ENCODE measurements around the gene HDDC3.
A peak's percentile ranks its signal among the peaks of the same experiment; 100 is the strongest.

HDDC3 gene, protein sequence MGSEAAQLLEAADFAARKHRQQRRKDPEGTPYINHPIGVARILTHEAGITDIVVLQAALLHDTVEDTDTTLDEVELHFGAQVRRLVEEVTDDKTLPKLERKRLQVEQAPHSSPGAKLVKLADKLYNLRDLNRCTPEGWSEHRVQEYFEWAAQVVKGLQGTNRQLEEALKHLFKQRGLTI

DNA sequence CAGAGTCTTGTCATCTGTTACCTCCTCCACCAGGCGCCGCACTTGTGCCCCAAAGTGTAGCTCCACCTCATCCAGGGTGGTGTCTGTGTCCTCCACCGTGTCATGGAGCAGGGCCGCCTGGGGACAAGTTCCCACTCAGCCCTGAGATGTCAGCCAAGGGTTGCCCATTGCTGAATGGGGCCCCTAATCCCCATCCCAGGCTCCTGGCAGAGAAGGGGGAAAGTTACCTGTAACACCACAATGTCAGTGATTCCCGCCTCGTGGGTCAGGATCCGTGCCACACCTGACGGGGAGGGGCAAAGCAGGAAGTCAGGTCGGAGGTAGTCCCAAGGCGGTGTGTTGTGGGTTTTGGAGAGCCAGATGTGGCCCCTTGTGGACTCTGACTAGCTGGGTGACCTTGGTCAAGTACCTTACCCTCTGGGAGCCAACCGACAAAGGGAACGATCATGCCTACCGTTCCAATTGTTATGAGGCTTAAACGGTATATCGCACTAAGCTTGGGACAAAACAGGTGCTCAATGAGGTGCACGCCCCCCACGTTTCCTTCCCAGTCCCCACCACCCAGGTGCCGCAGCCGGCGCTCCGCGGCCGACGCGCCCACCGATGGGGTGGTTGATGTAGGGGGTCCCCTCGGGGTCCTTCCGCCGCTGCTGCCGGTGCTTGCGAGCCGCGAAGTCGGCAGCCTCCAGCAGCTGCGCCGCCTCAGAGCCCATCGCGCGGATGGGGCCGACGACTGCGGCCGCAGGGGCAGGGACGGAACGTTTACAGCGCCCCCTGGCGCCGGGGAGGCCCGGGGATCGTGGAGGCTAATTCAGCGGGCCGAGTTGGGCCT lies at the start of gene HDDC3:
Gene HDDC3, minus strand, starts transcription at position 722 of the 832 bp plus-strand sequence. Its CDS starts 9 bp downstream, at position 713.
- peak; percentile 86 for DNase-seq (ENCODE audit: low spot score)

DNA sequence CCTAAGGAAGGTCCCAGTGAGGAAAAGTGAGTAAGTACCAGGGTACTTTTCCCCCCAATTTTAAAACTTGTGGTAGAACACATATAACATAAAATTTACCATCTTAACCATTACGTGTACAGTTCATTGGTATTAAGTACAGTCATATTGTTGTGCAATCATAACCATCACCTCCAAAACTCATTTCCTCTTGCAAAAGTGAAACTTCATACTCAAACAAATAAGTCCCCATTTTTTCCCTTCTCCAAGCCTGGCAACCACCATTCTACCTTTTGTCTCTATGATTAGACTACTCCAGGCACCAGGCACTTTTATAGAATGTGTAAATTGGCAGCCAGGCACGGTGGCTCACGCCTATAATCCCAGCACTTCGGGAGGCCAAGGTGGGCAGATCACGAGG lies 49.8 kb upstream of the HDDC3 start:
- DNase-seq (ENCODE audit: low spot score): no peak

DNA sequence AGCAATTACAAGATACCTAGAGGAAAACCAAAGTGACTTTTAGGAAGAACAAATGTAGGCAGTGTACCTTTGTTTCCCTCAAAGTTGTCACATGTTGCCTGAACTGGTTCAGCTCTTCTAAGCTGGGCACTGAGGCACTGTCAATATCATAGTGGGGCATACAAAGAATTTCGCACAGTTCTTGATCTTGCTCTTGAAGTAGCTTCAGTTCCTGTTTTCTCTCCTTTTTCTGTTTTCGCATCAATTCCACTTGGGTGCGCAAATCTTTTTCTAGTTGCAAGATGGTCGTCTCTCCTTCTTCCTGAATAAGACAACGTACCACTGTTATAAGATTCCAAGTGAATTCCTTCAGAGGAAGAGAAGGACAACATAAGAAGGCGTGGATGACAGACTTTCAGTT lies 49.3 kb upstream of the HDDC3 start:
- no peak for DNase-seq (ENCODE audit: low spot score)

DNA sequence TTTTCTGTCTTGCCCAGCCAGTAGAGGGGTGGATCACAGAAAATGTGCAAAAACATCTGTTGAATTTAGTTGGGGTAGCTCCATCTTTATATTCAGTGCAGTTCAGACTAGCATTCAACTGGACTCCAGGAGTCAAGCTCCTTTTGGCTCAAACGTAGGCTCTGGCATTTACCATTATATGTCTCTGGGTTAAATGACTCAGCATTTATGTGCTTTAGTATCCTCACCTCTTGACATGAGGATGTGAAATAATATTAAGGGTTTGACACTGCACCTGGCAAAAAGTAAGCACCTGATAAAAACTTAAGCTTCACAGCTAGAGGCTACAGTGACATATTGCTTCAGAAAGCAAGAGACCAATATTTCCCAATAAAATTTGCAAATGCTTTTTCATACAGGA lies 47.2 kb upstream of the HDDC3 start:
- no peak for DNase-seq (ENCODE audit: low spot score)

DNA sequence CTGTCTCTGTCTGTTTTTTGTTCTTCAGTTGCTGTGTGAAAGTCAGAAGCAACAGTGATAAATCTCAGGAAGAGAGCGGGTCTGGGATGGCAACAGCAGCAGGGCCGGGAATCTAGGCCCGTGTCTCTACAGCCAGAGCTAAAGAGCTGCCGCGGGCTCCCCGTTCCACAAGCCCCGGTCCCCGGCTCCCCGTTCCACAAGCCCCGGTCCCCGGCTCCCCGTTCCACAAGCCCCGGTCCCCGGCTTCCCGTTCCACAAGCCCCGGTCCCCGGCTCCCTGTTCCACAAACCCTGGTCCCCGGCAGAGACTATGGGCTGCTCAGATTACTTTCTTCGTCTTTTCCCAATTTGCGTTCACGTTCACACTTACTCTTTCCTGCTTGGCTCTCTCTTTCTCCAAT lies 41.9 kb upstream of the HDDC3 start:
- no peak for DNase-seq (ENCODE audit: low spot score)

DNA sequence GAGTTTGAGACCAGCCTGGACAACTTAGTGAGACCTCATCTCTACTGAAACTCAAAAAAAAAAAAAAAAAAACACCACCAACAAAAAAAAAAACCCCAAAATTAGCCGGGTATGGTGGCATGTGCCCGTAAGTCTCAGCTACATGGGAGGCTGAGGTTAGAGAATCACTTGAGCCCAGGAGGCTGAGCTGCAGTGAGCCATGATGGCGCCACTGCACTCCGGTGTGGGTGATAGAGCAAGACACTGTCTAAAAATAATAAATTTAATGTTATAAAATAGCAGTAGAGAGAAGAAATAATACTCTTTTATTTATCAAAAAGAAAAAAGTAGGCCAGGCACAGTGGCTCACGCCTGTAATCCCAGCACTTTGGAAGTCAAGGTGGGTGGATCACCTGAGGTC lies 39.8 kb upstream of the HDDC3 start:
- no peak for DNase-seq (ENCODE audit: low spot score)

DNA sequence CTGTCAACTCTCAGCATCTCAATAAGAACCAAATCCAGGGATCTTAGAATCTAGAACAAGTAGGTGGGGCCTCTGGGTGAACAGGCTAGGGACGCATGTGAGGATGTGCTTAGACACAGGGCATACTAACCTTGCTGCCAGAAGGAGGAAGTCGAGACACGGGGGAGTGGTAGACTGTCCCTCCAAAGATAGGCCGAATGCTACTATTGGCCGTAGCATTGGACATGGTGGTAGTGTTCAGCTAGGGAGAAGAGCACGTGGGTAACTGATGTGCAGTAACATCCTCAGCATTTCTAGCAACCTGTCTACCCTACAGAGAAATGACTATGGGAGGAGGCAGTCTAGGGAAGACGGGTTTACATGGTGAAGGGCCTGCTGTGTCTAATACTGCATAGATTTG lies 37.9 kb upstream of the HDDC3 start:
- no peak for DNase-seq (ENCODE audit: low spot score)

DNA sequence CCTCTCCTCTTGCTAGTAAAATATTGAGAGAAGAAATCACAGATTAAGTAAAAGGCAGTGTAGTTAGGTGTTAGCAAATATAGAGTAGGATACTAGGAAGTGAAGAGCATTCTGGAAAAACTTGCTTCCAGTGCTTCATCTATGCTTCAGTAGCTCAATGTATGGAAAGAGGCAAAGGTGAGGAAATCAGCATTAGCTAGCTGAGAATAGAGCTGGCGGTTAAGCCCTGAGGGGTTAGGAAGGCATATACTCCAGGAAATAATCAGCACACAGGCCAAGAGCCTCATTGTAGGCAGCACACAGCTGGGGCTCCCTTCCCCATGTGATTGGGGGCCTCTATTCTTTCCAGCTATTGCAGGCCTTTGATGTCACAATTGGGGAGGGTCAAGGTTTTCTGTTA lies 36.1 kb upstream of the HDDC3 start:
- DNase-seq (ENCODE audit: low spot score): no peak

DNA sequence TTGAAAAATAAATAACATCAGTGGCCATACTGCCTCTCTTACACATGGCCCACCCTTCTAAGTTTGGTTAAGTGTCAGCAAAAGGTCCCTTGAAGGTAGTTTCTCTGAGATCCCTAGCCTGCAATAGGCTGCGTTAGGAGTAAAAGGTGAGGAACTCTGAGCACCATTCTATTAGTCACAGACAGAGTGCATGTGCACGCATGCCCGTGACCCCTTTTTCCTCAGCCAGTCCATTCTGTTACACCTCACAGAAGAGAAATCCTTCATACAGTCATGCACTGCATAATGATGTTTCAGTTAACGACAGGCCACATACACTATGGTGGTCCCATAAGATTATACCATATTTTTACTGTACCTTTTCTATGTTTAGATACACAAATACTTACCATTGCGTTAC lies 34.9 kb upstream of the HDDC3 start:
- no peak for DNase-seq (ENCODE audit: low spot score)

DNA sequence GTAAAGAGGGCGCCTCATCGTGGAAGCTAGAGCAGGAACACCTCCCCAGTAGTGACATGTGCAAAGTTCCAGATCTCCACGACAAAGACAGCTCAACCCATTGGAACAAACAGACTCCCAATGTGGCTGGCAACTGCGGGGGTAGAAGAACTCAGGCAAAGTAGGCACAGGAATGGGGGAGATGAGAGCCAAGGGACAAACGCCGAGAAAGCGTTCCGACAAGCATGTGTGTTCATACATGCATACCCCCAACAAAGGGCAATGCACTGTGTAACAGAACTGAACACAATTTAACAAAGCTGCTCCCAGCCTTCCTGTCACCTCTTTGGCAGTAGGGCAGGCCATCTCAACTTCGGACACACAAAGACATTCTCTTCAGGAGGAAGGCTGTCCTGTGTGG lies 33.9 kb upstream of the HDDC3 start:
- DNase-seq (ENCODE audit: low spot score): no peak

DNA sequence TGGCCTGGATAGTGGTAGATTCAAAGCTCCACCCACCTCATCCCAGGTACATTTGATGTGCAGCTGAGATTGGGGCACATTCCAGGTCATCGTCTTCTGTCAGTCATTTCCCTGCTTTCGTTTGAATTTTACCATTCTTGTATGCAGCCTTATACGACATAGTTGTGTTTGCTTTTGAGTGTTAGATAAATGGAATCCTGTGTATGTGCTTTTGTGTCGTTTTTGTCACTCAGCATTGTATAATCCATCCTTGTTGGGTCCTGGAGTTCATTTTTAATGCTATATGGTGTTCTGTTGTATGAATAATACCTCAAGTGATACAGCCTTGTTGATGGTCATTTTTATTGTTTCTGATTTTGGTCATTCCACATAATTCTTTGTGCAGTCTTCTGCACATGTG lies 29.7 kb upstream of the HDDC3 start:
- no peak for DNase-seq (ENCODE audit: low spot score)

DNA sequence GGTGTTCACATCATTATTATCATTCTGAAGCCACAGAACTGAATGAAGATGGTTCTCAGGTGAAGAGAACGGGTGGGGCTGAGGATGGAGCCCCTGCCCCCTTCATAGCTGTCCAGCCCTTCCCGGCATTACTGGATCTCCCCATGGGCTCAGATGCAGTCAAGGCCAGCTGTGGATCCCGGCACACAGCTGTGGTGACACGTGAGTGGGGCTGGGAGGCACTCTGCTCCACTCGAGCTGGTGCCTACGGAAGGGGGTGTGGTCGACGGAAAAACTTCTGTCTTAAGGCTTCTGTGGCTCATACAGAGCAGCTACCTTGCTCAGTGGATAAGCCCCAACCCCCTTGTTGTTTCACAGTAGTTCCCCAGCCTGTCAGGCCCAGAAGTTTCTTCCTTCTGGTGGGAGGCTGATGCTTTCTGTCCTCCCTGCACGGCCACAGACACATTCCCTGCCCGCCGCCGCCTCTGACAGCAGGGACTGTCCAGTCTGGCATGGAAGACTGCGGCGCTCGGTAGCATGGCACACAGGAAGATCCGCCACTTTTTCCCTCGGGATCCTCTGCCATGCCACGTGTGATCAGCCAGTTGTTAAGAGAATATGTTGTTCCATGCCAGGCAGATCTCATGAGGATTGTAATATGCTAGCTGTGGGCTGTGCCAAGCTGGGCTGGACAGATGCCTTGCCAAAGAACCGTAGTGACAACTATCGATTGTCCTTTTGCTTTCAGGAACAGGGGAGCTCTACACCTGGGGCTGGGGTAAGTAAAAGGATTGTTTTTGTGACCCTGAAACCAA lies 28.1 kb upstream of the HDDC3 start:
- DNase-seq (ENCODE audit: low spot score): no peak

DNA sequence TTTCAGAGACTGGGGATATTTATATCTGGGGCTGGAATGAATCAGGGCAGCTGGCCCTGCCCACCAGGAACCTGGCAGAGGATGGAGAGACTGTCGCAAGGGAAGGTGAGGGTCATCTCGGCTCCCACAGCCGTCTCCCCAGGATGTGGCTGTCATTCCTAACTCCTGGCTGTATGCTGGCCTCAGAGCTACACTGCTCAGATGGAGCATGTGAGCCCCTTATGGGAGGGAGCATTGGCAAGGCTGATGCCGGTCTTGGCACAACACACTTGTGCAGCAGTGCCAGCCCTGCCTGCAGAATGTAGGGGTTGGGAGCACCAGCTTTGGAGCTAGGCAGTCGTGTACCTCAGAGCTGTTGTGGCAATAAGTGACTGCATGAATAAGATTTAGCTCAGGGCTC lies 27.5 kb upstream of the HDDC3 start:
- DNase-seq (ENCODE audit: low spot score): no peak

DNA sequence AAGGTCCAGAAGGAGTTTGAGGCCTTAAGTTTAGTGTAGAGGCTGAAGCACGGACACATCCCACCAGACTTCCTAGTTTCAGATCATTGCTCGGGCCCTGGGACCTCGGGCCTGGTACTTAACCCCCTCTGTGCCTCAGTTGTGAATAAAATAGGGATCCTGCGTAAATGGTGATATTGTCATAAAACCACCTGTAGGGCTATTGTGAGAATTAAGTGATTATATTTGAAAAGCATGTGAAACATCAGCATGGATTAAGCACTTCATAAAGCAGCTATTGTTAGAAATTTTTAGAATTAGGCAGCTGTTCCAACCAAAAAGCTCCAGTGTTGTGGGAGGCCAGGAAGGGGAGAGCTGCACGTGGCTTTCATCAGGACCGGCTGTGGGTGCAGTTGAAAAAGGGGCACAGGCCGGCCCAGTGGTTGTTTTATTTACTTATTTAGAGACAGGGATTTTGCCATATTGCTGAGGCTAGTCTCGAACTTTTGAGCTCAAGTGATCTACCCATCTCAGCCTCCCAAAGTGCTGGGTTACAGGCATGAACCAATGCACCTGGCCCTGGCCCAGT lies 26.8 kb upstream of the HDDC3 start:
- DNase-seq (ENCODE audit: low spot score): no peak

DNA sequence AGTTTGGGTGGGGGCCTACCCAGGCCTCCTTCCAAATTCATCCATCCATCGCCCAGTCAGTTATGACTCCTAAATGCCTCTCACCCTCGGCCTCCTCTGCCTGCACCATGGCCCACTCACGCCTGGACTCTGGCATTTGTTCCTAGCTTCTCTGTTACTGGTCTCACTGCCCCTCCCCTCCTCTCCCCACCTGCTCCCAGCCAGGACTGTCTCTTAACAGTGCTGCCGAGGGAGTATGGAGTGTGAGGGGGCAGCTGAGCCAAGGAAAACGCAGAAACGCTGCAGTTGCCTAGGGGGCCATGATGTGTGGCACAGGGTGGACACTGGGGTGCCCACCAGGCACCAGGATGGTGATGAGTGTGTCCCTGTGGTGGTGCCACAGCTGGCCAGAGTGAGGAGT lies 25.4 kb upstream of the HDDC3 start:
- no peak for DNase-seq (ENCODE audit: low spot score)

DNA sequence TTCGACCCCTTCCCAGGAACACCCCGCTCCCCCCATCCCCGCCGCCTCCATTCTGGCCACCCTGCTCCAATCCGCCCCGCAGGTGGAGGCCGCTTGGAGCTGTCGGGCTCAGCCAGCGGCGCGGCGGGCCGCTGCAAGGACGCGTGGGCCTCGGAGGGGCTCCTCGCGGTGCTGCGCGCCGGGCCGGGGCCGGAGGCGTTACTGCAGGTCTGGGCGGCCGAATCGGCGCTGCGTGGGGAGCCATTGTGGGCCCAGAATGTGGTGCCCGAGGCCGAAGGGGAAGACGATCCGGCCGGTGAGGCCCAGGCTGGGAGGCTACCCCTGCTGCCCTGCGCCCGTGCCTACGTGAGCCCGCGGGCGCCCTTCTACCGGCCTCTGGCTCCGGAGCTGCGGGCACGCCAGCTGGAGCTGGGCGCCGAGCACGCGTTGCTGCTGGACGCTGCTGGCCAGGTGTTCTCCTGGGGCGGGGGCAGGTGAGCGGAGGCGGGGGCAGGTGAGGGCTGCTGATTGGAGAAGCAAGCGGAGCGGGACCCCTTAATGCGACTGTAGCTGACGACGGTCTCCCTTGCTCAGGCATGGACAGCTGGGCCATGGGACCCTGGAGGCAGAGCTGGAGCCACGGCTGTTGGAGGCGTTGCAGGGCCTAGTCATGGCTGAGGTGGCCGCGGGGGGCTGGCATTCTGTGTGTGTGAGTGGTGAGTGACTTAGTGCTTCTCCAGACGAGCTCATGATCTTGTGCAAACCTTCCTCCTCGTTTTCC lies 24.9 kb upstream of the HDDC3 start:
- DNase-seq (ENCODE audit: low spot score): no peak

DNA sequence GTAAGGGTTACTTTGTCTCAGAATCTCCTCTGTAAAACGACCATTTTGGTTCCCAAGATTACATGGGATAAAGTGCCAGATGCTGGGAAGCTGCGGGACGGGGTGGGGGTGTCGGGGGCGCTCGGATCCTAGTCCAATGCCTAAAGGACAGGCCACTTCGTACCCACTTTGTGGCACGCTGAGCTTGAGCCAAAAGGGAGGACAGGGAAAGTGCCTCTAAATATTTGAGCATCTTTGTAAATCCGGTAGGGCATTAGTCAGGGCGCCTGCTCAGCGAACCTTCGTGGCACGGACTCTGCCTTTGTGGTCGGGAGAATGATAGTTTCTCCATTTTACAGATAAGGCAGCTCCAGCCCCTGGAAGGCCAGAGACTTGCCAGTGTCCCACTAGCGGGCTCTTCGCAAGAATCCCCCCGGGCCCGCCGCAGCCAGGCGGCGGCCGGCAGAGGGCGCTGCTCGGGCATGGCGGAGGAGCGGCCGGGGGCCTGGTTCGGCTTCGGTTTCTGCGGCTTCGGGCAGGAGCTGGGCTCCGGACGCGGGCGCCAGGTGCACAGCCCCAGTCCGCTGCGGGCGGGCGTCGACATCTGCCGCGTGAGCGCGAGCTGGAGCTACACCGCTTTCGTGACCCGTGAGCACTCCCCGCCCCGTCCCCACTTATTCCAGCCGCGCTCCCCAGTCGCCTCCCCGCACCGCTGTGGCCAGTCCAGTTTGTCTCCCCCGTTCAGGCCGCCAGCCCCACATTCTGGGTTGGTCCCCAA lies 24.1 kb upstream of the HDDC3 start:
- DNase-seq (ENCODE audit: low spot score): peak; percentile 48

DNA sequence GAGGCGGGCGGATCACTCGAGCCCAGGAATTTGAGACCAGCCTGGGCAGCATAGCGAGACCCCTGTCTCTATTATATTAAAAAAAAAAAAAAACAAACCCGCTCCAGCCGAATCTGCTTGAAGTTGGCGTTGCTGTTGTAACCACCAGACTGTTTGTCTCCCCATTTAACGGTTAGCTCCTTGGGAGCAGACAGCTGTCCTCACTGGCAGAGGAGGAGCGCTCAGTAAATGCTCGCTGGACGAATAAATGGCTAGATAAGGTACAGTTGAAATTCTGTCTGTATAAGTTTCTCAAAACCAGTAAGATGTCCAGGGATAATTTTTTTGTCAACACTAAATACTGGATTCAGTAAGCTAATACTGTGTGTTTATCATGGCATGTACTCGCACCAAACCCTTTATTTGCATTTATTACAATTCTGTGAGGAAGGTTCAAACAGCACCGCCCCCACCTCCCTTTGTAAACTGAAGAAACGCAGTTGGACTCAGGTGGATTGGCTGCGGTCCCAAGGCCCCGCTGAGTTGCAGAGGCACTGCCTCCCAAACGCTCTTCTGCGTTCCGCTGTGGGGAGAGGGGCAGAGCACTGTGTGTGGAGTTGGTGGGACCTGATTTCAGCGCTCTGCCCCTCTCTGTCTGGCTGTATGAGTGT lies 23.4 kb upstream of the HDDC3 start:
- no peak for DNase-seq (ENCODE audit: low spot score)

DNA sequence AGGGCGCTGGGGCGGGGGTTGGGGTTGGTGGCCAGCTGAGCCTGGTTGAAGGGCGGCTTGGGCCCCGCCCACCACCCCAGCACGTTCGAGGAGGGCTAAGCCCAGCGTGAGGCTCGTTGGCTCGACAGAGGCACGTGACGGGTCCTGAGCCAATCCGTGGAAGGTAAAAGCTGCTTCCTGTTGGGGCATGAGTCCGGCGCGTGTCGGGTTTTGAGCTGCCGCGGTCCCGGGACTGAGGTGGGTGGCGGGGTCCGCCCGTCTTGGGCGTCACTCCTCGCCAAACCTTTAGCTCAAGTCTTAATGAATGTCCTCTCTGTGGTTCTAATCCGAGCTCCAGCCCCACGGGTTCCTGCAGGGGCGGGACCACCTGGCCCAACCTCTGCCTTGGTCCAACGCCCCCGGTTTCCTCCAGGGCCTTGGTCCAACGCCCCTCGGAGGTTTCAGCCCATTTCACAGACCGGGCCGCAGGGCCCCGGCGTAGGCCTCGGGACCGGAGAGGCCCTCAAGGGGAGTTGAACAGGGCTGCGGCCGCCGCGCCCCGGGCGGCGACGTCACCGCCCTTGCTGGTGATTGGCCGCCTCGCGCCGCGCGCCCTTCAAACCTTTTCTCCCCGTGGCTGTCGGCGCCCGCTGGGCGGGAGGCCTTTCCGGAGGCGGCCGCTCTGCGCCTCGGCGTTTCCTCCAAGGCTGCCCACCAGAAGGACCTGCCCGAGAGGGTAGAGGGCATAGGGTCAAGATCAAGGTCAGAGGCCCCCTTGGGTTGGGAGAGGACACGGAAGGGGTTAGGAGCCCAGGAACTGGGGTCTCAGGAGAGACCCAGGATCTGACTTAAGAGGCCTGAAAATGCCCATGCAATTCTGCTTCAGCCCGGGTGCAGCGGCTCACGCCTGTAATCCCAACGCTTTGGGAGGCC lies 22.6 kb upstream of the HDDC3 start, which contains the start of gene RCCD1:
Gene RCCD1, plus strand, starts transcription at position 173 of the 912 bp plus-strand sequence. CDS start 1,851 bp downstream, outside the sequence.
- DNase-seq (ENCODE audit: low spot score): peak; percentile 88

Data from CD4-positive, alpha-beta T cell treated with Interleukin-6 at 100 ng/mL for 8 hours (primary cell).